SKM-1 (cell line): ENCODE results near the gene LACTB.

Experiments used
- DNase-seq: peaks from one replicate; lab custom pipeline; 2025; ENCODE audit not compliant: unreplicated experiment; lab: John Stamatoyannopoulos, UW

The LACTB gene

GRCh38 chr15:63122002-63122875 is 578 bp downstream of the LACTB start:
- DNase-seq, result peak; percentile 61

DNA sequence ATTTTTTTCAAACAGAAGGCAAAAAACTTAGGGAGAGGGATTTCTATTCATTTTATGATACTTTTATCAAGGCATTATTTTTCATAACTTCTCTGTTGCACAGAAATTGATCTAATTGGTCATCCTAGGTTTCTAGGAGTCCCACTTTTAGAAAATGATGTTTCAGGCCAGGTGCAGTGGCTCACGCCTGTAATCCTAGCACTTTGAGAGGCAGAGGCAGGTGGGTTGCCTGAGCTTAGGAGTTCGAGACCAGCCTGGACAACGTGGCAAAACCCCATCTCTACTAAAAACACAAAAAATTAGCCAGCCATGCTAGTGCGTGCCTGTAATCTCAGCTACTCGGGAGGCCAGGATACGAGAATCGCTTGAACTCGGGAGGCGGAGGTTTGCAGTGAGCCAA is 2.8 kb downstream of the LACTB start:
- no peak for DNase-seq

DNA sequence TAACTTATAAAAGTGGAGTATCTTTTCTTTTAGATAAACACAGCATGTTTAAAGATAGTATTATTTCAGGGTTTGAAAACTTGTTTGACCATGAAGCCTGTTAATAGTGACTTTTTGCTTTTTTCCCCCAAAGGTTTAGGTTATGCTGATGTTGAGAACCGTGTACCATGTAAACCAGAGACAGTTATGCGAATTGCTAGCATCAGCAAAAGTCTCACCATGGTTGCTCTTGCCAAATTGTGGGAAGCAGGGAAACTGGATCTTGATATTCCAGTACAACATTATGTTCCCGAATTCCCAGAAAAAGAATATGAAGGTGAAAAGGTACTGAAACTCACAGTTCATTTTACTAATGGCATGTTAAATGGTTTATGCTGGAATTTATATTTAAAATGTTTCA is 5.1 kb downstream of the LACTB start:
- DNase-seq, result no peak

GRCh38 chr15:63133786-63134185 is 12.1 kb downstream of the LACTB start:
- DNase-seq, result no peak

DNA sequence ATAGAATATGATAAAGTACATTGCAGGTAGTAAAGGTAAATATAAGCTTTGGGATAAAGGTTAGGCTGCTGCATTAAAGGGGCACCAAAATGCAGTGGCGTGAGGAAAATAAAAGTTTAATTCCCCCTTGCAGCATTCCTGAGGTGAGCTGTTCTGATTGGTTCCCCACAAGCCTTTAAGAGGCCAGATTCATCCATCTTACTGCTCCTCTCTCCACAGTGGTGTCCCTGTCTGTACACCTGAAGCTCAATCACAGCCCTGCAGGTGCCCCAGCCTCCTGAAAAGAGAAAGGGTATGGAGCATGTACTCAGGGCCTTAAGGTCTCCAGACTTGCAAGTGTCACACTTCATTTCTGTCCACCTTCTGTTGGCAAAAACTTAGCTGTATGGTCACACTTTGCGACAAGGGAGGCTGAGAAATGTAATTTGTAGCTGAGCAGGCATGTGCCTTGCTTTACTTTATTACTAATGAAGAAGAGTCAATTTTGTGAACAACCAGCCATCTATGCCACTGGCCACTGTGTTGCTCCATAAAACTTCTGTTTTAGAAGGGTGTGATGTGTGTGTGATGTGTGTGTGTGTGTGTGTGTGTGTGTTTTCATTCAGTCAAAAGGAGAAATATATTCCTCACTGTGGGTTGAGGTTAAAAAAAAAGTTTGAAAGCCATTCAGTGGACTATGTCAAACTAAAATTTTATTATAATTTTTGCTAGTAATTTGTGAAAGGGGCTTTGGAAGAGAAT is 12.8 kb downstream of the LACTB start:
- DNase-seq, result no peak

- DNase-seq, result no peak
Observed at GRCh38 chr15:63135281-63135680, 13.6 kb downstream of the LACTB start.

DNA sequence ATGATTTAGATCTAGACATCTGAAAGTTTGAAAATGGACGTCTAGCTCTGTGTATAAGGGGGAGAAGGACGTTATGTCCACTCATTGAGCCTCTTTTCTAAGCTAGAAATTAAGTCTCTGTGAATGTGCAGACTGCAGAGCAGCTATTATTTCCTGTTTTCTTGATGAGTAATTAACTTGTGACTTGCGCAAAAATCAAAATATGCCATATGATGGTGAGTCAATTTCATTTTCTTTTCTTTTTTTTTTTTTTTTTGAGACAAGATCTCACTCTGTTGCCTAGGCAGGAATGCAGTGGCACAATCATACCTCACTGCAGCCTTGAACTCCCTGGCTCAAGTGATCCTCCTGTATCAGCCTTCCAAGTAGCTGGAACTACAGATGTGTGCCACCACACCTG is 14.1 kb downstream of the LACTB start:
- no peak for DNase-seq

- DNase-seq, result no peak
Observed at GRCh38 chr15:63136742-63137141, 15.1 kb downstream of the LACTB start.

GRCh38 chr15:63140936-63141335 is 19.3 kb downstream of the LACTB start:
- DNase-seq, result no peak

DNA sequence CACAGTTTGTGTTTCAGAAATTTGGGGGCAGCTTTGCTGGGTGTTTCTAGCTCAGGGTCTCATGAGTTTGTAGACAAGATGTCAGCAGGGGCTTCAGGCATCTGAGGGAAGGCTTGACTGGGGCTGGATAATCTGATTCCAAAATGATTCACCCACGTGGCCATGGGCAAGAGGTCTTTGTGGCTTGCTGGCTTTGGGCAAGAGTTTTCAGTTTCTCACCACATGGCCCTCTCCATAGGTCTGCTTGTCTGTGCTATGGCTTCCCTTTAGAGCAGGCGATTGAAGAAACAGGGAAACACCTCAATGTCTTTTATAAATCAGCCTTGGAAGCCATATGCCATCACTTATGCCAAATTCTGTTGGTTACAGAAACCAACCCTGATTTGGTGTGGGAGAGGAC is 23.8 kb downstream of the LACTB start:
- DNase-seq, result no peak

- DNase-seq, result no peak
Observed at GRCh38 chr15:63146684-63147083, 25.0 kb downstream of the LACTB start.

- DNase-seq, result no peak
Observed at GRCh38 chr15:63151665-63152064, 30.0 kb downstream of the LACTB start.

GRCh38 chr15:63155486-63155885 is 33.8 kb downstream of the LACTB start:
- no peak for DNase-seq

- no peak for DNase-seq
Observed at GRCh38 chr15:63156086-63156710, 34.5 kb downstream of the LACTB start.

- DNase-seq, result no peak
Observed at GRCh38 chr15:63156755-63157117, 35.1 kb downstream of the LACTB start.

DNA sequence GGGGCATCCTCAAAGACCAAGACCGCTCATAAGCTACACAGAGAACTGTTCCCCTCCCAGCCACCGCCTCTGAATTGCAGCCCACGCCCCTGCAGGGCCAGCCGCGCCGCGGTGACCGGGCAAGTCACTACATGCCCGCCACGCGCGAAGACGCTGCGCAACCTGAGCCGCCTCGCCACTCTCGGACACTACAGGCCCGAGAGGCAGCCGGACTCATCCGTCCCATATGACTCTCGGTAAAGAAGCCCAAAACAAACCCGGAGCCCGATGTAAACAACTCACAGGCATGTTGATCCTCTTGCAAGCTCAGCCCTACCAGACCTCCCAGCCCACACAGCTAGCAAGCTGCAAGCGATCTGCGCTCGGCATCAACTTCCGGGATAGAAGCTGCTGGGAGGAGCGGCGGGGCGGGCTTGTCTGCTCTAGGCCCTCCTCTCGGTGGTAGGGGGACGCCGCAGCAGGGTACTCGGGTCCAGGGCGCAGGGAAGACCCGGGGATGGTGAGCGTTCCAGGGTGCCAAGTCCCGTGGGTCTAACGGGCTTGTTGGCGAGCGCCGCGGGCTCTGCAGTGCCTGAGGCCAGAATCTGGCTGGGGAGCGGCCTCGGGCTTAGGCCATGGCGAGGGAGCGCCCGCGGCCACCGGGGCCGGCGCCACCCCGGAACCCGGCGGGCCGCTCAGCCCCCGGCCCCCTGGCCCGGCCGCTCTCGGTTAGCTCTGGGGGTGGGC is 35.6 kb downstream of the LACTB start, which contains the start of gene RPS27L:
Gene RPS27L, minus strand, starts transcription at position 360 of the 726 bp plus-strand sequence. Its CDS starts 72 bp downstream, at position 288.
- DNase-seq, result peak; percentile 75

GRCh38 chr15:63157891-63158431 is 36.3 kb downstream of the LACTB start:
- no peak for DNase-seq

GRCh38 chr15:63160638-63161037 is 39.0 kb downstream of the LACTB start:
- no peak for DNase-seq

GRCh38 chr15:63163217-63163616 is 41.6 kb downstream of the LACTB start:
- no peak for DNase-seq

GRCh38 chr15:63165166-63165859 is 43.7 kb downstream of the LACTB start:
- no peak for DNase-seq
